NCI-H2171 treated with DMSO at 0.1 percent for 48 hours (cell line): ENCODE results near the gene TSC22D3.
"Not testable (repeated sequence)": the region's sequence is repeated elsewhere in the genome, so short reads cannot be mapped to it uniquely, and the experiment has no call there.

Source experiments
- DNase-seq: peaks from one replicate; lab custom pipeline; 2025; lab: John Stamatoyannopoulos, UW

TSC22D3 gene

DNA sequence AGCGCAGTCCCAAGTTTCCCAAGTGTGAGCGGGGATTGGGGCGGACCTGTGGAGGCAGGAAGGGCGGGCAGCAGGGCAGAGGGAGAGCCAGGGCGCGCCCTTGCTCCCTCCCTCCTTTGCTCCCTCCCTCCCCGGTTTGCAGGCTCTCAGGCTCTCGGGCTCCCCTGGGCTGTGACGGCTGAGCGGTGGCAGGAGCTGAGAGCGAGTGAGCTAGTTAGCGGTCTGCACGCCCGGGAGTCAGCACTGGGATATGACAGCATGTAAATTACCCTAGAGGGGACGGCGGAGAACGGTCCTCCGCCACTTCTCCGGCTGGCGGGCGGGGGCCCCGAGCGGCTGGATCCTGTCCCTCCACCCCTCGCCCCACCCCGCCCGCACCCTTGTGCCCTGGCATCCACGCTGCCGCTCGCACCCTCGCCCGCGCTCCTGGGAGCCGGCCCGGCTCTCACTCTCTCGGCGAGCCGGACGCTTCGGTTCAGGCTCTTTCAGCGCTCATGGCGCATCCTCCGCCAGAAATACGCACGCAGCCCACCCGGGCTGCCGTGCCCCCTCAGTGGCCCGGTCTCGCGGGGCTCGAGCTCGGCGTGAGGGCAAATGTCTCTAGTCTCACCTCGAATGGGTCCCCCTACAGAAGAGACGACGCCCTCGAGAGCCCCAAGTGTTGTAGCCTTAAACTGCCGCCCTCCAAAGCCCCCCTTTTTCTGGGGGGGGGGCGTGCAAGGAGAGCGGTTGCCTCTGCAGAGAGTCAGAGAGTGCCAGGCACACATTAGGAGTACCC, at the start of gene TSC22D3:
TSC22D3 (minus strand) TSS at position 54 of the 778 bp plus-strand sequence. CDS start 368 bp downstream, outside the sequence.
- peak; percentile 53 for DNase-seq

DNA sequence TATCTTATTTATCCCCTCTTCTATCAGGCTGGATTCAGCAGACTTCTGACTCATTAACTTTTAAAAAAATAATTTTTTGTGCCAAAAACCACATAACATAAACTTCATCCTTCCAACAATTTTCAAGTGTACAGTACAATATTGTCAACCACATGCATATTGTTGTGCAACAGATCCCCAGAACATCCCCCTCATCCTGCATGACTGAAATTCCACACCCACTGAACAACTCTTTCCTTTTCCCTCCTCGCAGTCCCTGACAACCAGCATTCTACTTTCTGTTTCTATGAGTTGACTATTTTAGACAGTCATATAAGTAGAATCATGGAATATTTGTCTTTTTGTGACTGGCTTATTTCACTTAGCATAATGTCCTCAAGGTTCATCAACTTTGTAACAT, 47.9 kb upstream of the TSC22D3 start:
- DNase-seq = no peak

DNA sequence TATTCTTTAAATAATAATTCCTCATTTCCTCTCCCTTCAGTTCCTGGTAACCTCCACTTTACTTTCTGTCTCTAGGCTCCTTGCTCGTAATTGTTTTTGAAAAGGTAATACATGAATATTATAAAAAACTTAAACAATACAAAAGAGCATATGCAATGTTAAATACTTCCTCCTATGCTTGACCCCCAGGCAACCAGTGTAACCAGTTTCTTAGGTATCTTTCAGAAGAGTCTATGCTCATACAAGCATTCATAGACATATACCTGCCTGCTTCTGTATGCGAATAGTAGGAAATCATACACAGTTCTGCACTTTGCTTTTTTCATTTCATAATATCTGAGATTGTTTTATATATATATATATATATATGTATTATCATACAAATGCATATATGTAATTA, 47.5 kb upstream of the TSC22D3 start:
- DNase-seq = no peak

DNA sequence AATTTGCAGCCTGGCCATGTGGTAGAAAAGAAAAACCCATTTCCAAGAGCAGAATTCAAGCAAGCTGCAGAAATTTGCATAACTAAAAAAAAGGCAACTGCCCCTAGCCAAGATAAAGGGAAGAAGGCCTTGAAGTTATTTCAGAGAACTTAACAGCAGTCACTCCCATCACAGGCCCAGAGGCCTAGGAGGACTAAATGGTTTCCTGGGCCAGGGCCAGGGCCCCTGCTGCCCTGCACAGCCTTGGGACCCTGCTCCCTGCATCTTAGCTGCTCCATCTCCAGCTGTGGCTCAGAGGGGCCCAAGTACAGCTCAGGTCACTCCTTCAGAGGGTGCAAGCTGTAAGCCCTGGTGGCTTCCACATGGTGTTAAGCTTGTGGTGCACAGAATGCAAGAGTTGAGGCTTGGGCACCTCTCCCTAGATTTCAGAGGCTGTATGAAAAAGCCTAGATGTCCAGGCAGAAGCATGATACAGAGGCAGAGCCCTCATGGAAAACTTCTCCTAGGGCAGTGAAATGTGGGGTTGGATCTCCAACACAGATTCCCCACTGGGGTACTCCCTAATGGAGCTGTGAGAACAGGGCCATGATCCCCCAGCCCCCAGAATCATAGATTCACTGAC, 43.4 kb upstream of the TSC22D3 start:
- DNase-seq = no peak

DNA sequence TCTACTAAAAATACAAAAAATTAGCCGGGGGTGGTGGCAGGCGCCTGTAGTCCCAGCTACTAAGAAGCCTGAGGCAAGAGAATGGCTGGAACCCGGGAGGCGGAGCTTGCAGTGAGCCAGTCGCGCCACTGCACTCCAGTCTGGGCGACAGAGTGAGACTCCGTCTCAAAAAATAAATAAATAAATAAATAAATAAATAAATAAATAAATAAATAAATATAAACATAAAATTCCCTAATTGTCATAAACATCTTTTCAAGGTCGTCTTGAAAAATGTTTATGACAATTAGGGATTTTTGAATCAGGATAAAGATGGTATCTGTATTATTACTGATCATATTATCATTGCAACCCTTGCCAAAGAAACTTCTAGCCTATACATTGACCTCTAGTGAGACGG, 34.5 kb upstream of the TSC22D3 start:
- not testable (repeated sequence) for DNase-seq

DNA sequence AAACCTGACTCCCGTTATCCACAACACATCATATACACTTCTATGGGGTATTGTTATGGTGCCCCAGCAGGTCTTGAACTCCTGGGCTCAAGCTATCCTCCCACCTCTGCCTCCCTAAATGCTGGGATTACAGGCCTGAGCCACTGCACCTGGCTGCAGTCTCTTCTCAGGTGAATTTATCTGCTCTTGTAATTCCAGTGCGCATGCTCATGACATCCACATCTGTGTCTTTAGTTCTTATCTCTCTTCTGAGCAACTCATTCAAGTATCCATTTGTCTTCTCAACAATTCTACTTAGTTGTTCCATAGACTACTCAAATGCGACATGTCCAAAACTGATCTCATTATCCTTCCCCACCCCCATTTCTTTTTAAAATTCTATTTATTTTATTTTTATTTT, 29.6 kb upstream of the TSC22D3 start:
- DNase-seq = no peak

DNA sequence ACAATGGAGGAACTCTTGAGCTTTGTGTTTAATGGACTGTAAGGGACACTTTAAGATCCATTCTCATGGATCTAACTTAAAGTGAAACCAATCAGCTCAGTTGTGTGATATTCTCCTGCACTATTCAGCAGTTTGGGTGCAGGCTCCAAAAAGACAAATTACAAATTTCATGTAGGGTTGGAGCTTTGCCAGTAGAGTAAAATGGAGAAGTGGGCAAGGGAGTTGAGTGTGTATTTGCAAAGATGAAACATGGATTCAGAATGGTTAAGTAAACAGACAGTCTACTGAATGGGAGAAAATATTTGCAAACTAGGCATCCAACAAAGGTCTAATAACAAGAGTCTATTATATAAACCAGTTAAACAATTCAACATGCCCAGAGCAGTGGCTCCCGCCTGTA, 28.8 kb upstream of the TSC22D3 start:
- DNase-seq = no peak

DNA sequence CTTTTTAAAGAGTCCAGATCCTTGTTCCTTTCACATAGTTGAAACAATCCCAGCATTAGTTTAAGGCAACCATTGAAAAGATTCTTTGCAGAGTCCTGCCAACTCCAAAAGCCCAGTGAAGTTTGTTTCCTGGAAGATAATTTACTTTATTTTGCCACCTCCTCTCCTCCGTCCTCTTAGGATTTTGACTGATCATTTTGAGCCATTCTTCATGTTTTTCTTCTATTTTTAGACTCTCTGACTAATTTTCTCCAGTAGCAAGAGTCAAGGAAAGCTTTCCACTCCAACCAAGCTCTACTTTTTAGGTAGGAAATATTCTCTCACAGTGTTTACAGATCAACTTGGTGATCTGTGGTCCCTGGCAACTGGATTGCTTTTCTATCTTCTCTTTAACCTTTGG, 12.2 kb upstream of the TSC22D3 start:
- DNase-seq = no peak

DNA sequence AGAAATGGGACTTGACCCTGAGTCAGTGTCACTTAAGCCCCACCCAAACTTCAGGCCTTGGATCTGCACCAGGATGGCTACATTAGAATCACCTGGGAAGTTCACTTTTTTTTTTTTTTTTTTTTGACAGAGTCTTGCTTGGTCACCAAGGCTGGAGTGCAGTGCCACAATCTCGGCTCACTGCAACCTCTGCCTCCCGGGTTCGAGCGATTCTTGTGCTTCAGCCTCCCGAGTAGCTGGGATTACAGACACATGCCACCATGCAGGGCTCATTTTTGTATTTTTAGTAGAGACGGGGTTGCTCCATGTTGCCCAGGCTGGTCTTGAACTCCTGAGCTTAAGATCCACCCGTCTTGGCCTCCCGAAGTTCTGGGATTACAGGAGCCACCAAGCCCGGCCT, 4.9 kb upstream of the TSC22D3 start:
- DNase-seq = no peak

DNA sequence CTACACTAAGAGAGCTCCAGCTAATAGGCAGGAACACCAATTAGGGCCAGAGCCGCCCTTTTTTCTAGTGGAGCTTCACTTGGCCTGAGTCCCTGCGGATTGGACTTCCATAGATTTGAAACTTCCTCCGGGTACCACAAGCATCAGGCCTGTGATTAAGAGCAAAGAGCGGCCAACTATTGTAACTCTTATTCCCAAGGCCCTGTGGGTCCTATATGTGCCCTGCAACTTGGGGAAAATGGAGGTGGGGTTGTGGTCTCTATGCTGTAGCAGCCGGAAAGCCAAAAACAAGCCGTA, 1.9 kb upstream of the TSC22D3 start, which contains the start of gene NCBP2L:
NCBP2L (plus strand) TSS at position 198 of the 297 bp plus-strand sequence. CDS start 16,488 bp downstream, outside the sequence.
- DNase-seq = no peak

DNA sequence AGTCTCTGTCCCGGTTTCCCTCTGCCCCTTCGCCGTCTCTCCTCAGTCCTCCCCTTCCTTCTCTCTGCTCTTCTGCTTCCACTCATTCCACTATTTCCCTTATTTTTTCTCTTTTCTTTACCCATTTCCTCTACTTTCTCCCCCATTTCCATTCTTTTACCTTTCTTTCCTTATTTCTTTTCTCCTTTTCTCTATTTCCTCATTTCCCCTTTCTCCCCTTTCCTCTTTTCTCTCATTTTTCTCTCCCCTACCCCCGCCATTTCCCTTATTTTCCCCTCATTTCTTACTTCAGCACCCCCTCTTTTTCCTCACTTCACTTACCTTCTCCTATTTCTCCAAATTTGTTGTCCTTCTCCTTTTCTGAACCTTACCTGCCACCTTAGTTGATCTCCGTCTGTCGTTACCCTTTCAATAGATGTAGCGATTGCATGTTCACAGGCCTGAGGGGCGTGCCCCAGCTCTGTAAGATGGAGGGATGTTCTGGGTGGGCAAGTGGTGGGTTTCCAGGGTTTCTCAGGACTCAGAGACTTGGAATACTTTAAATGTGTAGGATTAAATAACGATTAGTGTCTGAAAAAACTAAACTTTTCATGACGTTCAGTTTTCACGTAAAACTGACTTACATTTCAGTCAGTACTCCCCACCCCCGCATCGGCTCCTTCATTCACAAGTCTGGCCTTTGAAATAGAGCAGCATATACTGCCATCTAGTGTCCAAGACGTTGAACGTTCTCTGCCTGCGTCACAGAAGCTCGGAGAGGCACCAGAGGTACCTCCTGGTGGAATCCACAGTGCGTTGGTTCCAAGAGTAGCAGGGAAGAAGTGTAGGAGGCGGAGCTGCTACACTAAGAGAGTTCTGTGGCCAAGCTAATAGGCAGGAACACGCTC, 1.3 kb upstream of the TSC22D3 start:
- DNase-seq = peak; percentile 77

DNA sequence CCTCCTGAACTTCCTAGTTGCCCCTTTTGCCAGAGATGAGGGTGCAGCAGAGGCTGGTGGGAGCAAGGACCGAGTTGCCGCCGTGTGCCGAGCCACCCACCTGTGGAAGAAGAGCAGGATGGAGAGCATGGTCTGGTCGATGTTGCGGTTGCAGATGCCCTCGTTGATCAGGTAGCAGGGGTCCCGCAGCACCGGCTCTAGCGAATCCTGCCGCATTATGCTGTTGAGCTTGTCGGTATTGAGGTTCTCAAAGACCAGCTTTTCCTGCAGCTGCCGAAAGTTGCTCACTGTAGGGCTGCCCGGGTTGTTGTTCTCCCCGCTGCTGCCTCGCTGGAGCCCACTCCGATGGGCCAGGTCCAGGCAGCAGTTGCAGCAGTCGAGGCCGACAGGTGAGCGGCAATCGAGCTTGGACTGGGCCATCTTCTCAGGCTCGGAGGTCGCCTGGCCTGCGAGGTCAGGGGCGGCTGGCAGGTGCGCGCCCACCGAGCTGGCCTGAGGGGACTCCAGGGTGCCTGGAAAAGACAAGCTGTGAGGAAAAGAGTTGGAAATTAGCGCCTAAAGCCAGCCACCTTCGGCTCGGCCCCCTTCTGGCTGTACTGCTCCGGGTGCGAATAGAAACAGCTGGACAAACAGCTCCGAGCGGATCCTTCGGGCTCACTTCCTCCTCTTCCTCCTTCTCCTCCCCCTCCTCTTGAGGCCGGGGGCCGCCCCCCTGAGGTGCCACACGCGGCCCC, 420 bp downstream of the TSC22D3 start:
- DNase-seq = no peak

DNA sequence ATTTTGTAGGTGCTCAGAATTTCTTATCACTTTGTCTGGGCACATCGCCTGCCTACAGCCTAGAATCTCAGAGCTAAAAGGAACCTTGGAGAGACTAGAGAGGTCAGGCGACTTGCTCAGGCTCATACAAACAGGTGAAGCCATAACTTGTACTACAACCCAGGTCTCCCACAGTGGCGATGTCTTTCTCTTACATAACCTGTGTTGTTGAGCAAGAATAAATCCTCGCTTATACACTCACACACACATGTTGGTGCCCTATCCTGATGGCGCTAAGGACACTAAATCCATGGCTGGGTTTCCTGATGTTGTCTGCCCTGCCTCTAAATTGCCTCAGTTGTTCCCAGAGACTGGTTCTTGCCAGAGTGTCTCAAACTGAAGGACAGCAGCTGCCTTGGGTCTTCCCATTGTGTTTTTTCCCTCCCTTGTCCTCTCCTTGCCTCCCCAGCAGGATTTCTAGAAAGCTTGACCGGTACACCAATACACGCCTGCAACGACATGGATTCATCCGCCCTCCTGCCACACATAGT, 1.6 kb downstream of the TSC22D3 start:
- no peak for DNase-seq

DNA sequence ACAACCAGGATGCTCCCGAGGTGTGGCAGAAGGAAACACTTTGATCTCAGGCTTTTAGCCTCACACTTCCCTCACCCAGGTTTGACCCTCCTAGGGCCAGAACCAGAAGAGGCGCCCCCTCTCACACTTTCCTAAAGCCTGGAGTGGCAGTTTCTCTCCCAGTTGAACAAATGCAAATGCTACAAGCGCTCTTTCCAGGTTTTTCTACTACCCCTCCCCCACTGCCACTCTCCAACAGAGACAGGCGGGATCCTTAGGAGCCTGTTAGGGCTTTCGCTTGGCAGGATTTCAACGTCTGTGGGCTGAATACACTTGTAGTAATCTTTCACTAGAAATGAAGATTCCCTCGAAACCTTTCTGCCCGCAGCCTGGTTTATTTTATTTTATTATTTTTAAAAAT, 2.4 kb downstream of the TSC22D3 start:
- DNase-seq = no peak

DNA sequence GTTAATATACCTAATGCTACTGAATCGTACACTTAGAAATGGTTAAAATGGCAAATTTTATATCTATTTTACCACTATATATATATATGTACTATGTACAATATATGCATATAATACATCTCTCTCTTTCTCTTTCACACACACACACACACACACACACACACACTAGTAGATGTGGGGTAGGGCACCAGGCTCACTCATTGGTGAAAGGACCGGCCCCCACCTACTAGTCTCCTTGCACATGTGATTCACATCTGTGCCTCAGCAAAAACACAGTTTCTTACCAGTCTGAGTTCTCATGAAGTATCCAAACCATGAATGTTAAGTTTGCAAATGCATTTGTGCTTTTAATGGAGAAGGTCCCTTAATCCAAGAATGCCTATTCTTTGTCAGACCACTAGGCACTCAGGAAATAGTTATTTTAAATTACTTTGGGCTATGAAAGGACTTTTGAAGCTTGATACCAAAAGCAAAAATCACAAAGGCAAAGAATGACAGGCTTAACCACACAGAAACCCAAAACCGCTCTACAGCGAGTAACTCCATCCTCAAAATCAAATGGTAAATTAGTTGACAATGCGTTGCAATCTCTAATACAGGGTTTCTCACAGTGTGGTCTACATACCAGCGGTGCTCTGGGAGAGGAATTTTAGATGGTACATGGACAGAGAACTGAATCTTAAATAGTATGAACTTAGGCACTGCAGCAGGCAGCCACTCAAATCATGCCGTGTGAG, 5.8 kb downstream of the TSC22D3 start:
- no peak for DNase-seq

DNA sequence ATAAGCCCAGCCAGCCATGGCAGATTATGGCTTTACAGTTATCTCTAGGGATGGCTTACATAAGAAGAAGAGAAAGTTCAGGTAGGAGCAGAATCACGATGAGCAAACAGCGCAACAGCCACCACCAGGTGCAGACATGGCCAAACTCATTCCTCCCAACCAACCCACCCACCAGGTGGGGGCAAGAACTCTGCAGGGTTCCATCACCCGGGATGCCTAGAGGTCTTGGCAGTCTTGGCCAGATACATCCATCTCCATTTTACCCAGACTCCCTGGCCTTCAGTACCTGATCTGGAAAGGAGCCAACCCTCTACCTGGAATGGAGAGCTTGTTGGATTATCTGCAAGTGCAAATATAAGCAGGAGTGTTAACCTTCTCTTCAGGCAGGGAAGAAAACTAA, 7.5 kb downstream of the TSC22D3 start:
- no peak for DNase-seq

DNA sequence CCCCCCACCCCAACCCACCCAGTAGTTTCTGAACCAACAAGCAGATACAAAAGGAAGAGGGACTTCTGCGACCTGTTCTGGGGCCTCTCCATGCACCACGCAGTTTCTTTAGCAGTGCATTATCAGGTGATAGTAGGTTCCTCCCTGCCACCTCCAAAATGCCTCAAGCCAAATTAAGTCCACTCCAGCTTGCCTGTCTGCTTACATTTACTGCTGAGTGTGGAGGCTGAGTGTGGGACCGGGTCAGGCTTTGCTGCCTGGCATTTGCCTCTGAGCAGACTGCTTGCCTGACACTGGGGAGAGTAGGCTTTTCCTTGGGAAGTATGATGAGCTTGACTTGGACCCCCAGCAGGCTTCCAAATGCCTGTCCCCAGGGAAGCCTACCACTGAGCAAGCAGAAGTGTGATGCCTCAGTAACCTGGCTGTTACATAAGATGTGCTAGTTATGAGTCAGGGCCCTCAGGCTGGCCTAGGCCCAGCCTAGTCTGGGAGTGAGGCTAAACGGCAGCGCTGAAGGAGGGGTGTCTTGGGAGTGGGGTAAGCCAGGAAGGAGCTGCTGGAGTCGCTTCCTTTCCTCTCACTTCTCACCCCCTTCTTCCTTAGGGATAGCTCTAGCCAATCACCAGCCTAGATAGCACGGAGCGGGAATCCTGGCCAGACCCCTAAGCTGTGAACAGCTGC, 9.0 kb downstream of the TSC22D3 start:
- no peak for DNase-seq

DNA sequence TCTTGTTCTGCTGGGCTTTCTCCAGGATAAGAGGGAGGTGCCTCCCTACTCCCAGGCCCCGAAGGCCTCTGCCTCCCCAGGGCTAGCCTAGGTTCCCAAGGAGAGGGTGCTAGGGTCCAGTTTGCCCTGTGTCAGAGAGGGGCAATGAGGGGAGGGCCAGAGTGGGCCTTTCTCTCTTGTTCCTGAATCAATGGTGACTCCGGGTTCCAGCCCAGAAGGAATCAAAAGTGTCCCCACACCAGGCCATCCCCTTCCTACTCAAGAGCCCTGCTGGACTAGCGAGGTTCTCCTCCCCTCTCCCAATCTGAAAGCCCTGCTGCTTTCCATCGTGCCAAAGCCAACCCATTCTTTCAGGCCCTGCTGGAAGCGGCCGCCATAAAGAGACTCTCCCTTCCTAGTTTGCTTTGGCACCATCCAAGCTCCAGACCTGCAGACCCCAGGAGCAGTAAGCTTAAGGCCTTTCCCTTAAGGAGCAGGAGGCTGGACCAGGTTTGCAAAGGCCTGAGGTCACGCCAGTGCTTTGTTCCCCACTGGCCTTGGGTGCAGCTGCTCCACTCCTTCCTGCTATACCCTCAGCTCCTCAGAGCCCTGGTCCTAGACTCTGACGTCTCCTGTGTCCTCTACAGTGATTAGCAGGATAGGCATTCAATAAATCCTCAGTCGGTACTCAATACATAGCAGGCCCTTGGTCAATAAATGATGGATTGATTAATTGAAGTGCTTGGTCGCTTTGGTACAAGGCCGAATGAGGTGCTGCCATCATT, 10.6 kb downstream of the TSC22D3 start:
- no peak for DNase-seq

DNA sequence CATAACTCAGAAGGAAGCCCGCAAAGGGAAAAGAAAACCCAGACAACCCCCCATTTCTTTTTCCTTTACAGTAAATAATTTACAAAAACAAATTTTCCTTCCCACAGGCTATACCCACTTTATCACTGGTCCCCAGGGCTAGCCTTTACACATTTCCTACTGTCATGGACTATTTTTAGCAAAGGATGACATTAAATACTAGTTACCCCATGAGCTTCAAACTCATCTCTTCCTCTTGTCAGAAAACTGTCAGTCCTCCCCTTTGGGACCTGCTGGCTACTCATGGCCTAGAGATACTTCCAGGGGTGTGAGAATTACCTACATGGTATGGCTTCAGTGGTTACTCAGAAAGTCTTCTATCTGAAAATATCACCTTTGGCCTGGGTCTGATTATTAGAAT, 11.9 kb downstream of the TSC22D3 start:
- no peak for DNase-seq
